Forelimb muscle (tissue), 1 donor: Measurements from ENCODE around the gene PRG3. TPM values are rescaled to one million over a fixed set of nuclear protein-coding genes. Genes with fewer than 3 reads are reported as not detected.

Experiments used
- DNase-seq: peaks from one replicate; pipeline ENCODE4 v3.0.0-alpha.2; 2013; ENCODE audit warnings: low read depth
- polyA plus RNA-seq: library from polyadenylated mRNA; unstranded; fragments of 120-200 nt; gene quantifications from one replicate; pipeline ENCODE4 v1.2.1, GENCODE V29; 2013; ENCODE audit not compliant: insufficient read length

Gene PRG3
- polyA plus RNA-seq, 1 donor = 0.85 TPM

DNA sequence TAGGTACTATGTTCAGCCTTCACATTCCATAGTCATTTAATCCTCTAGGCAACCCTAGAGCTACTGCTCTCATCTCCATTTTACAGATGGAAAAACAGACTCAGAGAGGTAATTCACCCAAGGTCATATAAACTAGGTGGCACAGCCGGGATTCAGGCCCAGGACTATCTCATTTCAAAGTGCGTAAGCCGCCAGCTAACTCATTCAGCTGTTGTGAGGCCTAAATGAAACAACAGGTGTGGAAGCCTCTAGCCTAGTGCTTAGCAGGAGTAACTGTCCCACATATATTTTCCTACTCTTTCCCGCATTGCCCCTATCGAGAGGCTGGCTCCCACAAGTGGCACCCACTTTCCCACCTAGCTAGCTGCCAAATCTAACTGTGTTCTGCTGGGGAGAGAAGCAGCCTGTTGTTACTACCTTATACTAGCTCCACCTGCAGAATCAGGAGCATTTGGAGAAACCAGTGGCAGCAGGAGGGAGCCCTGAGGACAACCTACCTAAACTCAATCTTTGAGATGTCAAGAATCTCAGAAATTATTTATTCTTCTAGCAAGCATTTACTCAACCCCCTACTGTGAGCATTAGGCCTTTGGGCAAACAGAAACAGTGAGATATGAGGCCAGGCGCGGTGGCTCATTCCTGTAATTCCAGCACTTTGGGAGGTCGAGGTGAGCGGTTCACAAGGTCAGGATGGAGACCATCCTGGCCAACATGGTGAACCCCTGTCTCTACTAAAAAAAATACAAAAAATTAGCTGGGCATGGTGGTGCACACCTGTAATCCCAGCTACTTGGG lies 20.9 kb downstream of the PRG3 start:
- DNase-seq = no peak

- DNase-seq = no peak
Measured at GRCh38 chr11:57359396-57359795, 21.6 kb downstream of the PRG3 start.

- DNase-seq = no peak
Measured at GRCh38 chr11:57358991-57359390, 22.0 kb downstream of the PRG3 start.

DNA sequence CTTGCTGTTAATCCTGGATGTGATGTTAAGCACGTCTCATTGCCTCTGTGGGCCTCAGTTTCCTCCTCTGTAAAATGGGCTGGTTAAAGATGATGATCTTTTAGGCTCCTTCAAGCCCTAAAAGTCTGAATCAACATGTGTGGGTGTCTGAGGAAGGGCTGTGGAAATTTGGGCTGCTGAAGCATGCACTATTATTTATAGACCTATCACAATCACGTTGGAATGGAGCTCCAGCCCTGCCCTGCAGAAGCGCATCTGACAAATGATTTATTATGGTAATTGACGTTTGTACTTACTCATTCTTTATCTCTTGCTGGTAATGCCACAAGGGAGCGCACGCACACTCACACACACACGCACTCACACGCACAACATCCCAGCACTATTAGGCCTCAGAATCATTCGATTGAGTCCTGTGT lies 22.4 kb downstream of the PRG3 start:
- DNase-seq = no peak

GRCh38 chr11:57357856-57358255 lies 23.1 kb downstream of the PRG3 start:
- DNase-seq = no peak

- DNase-seq = no peak
Measured at GRCh38 chr11:57357310-57357709, 23.6 kb downstream of the PRG3 start.

GRCh38 chr11:57356268-57356667 lies 24.7 kb downstream of the PRG3 start:
- no peak for DNase-seq

- no peak for DNase-seq
Measured at GRCh38 chr11:57354699-57355098, 26.3 kb downstream of the PRG3 start.

- DNase-seq = no peak
Measured at GRCh38 chr11:57353852-57354251, 27.1 kb downstream of the PRG3 start.

DNA sequence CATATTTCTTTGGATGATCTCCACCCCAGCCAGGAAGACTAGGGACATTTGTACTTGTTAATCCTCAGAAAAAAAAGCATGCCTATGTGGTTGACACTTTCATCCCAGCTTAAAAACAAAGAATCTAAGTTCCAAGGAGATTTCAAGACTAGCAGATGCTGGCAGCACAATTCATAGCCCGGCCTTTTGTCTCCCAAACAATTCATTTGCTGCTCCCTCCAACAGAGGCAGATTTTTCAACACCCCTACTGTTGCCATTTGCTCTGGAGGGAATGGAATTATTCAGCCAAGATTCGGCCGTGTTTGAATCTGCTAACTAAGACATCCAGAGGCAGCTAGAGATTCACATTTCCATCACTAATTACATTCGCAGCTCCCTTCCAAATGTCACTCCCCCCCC lies 27.5 kb downstream of the PRG3 start:
- no peak for DNase-seq

- DNase-seq = no peak
Measured at GRCh38 chr11:57353036-57353435, 27.9 kb downstream of the PRG3 start.

DNA sequence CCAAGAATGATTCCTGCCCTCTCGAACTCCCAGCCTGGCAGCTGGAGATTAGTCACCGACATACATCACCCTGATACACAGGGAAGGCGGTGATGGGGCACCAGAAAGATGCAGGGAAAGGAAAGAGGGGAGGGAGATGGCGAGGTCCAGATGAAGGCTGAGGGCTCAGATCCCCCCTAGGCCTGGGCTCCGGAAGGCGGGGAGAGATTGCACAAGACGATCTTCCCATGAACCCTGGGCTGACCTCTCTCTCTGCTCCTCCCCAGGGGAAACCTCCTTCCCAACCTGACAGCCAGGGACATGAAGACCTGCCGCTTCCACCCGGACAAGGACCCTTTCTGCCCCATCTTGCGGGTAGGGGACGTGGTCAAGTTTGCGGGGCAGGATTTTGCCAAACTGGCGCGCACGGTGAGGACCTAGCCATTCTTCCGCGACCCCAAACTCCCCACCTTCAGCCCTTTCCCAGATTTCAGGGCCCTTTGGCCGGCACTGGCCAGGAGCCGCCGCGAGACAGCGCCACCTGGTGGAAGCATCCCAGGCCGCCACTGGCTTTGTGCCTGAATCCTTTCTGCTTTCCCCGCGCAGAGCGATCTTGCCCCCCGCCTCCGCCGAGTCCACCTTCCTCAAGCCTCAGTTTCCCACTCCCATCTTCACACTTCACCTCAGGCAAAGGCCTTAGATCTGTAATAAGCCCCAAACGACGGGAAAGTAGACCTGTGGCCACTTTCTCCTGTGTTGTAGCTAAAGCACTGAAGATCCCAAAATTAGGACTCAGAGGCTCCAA lies 31.3 kb downstream of the PRG3 start:
- DNase-seq = no peak

GRCh38 chr11:57348636-57349313 lies 32.2 kb downstream of the PRG3 start:
- no peak for DNase-seq

- no peak for DNase-seq
Measured at GRCh38 chr11:57348052-57348451, 32.9 kb downstream of the PRG3 start.

- no peak for DNase-seq
Measured at GRCh38 chr11:57347336-57347735, 33.6 kb downstream of the PRG3 start.

GRCh38 chr11:57345555-57346211 lies 35.3 kb downstream of the PRG3 start:
- no peak for DNase-seq

DNA sequence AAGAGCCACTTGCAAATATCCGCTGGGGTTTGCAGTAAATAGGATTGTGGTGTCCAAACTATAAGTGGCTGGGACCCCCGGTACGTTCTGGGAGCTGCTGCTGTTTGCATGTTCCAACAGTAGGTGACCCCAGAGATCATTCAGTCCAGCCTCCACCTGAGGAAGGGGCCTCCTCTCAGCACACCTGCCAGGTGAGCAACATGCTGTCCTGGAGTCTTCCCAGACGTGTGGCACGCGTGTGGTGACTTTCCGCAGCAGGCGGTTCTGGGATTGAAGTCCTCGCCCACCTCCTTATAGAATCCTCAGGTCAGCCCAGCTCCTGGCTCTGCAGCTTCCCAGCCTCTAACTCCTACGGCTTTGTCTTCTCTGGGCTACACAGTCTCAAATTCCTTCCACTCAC lies 36.1 kb downstream of the PRG3 start:
- no peak for DNase-seq

GRCh38 chr11:57343825-57344224 lies 37.1 kb downstream of the PRG3 start:
- no peak for DNase-seq

DNA sequence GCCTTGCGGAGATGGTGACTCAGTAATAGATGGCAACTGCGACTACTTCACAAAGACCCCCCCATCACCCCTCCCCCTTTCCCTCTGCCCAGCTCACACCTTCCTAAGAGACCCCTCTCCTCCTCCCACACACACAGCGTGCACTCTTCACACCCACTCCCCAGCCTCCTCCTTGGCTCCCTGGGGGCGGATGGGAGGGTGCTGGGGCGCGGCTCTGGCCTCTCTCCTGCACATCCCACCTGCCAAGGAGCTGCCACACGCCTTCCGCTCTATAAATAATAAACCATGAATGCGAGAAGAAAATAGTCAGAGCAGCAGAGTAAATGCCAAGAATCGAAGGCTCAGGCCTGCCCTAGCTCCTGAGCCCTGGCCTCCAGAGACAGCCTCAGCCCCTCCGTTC lies 38.2 kb downstream of the PRG3 start:
- DNase-seq = no peak

GRCh38 chr11:57341250-57341808 lies 39.6 kb downstream of the PRG3 start:
- DNase-seq = no peak

DNA sequence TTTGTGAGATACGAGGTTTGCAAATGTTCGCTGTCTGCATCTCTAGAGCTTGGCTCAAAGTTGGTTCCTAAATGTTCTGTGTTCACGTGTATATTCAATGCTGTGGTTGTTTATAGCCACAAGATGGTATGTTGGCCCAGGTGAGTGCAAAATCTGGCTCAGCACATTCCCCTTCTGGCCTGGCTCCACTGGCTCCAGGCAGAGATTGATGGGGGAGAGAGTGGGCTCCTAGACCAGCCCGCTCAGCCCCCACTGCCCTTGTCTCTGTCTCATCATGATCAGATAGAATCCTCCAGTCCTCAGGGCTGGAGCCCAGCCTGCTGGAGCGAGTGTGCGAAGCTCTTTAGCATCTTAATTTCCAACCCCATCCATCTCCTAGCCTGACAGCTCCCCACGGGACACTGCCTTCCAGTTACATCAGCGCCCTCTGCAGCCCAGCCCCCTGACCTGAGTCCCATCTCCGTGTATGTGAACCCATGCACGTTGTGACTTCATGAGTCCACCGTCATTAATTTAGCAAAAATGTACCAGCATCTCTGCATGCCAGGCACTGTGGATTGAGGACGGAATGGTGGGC lies 40.8 kb downstream of the PRG3 start:
- DNase-seq = no peak
